DOHH2 (cell line): Measurements from ENCODE around the gene ARID1B.
A peak's percentile ranks its signal among the peaks of the same experiment; 100 is the strongest.

Source experiments
- H3F3A ChIP-seq: fragments of 200-600 bp; sonication (generic), shearing (Covaris generic); 2 replicates; pipeline ENCODE4 v1.6.0; 2016; ENCODE audit warnings: antibody characterized with exemption, mild to moderate bottlenecking; ENCODE audit not compliant: control insufficient read depth, insufficient read depth
- H3K27ac ChIP-seq: fragments of 200-600 bp; sonication (generic); 2 replicates; pipeline ENCODE4 v1.5.1; 2014; ENCODE audit warnings: low read depth, mild to moderate bottlenecking, low read length, moderate library complexity
- H3K27me3 ChIP-seq: fragments of 200-600 bp; sonication (generic); 2 replicates; pipeline ENCODE4 v1.6.1; 2014; ENCODE audit warnings: mild to moderate bottlenecking, low read length, mixed read lengths; ENCODE audit not compliant: control insufficient read depth
- H3K36me3 ChIP-seq: fragments of 200-600 bp; sonication (generic); 2 replicates; pipeline ENCODE4 v1.6.1; 2014; ENCODE audit warnings: mild to moderate bottlenecking, low read length, moderate library complexity, mixed read lengths; ENCODE audit not compliant: control insufficient read depth
- H3K4me1 ChIP-seq: fragments of 200-600 bp; sonication (generic); 2 replicates; pipeline ENCODE4 v1.6.1; 2014; ENCODE audit warnings: mild to moderate bottlenecking, low read length, mixed read lengths; ENCODE audit not compliant: control insufficient read depth
- H3K4me2 ChIP-seq: fragments of 200-600 bp; sonication (generic); 2 replicates; pipeline ENCODE4 v1.6.0; 2014; ENCODE audit warnings: mild to moderate bottlenecking, low read length, moderate library complexity
- H3K4me3 ChIP-seq: fragments of 200-600 bp; sonication (generic); 2 replicates; pipeline ENCODE4 v1.5.1; 2014; ENCODE audit warnings: mild to moderate bottlenecking, low read length, mixed read lengths
- H3K79me2 ChIP-seq: fragments of 200-600 bp; sonication (generic); 2 replicates; pipeline ENCODE4 v1.6.1; 2014; ENCODE audit warnings: mild to moderate bottlenecking, low read length, mixed read lengths; ENCODE audit not compliant: control insufficient read depth
- H3K9me2 ChIP-seq: fragments of 200-600 bp; sonication (generic); replicated peaks from 2 replicates; pipeline ENCODE4 v1.6.1; 2014; ENCODE audit warnings: mild to moderate bottlenecking, low read length, mixed read lengths; ENCODE audit not compliant: control insufficient read depth
- H3K9me3 ChIP-seq: fragments of 200-600 bp; sonication (generic); 2 replicates; pipeline ENCODE4 v1.6.1; 2014; ENCODE audit warnings: antibody characterized with exemption, low read length, mixed read lengths; ENCODE audit not compliant: control insufficient read depth, insufficient read depth
- H4K20me1 ChIP-seq: fragments of 200-600 bp; sonication (generic); 2 replicates; pipeline ENCODE4 v1.6.0; 2014; ENCODE audit warnings: low read depth, mild to moderate bottlenecking, antibody characterized with exemption, low read length, moderate library complexity; ENCODE audit not compliant: control insufficient read depth, insufficient read depth
- CTCF ChIP-seq: fragments of 200-600 bp; sonication (generic); IDR thresholded peaks from one replicate; pipeline ENCODE4 v1.5.1; 2014; ENCODE audit warnings: antibody characterized with exemption, mild to moderate bottlenecking, low read depth, low read length; ENCODE audit not compliant: poor library complexity, severe bottlenecking
- EZH2phosphoT487 ChIP-seq: fragments of 200-600 bp; sonication (generic); IDR thresholded peaks from 2 replicates; pipeline ENCODE4 v1.6.1; 2017; ENCODE audit warnings: borderline replicate concordance, mild to moderate bottlenecking, antibody characterized with exemption, low read length, moderate library complexity, mixed read lengths

Gene ARID1B

GRCh38 chr6:156998794-156999330 is 221.7 kb downstream of the ARID1B start:
- peaks cover 34% of the 10 kb centered on the region for H3K4me1 ChIP-seq
- no peaks in the 10 kb centered on the region for H3K9me3 ChIP-seq
- H4K20me1 ChIP-seq = peaks cover 43% of the 10 kb centered on the region
- no peaks in the 10 kb centered on the region for H3K27me3 ChIP-seq
- no peak overlapping the region for H3K27ac ChIP-seq
- no peak for TF ChIP-seq EZH2phosphoT487
- TF ChIP-seq CTCF = no peak
- H3K4me3 ChIP-seq = no peak overlapping the region
- peaks cover 2% of the 10 kb centered on the region; the same call in 1 of the 2 replicates for H3F3A ChIP-seq
- peaks cover 4% of the 10 kb centered on the region for H3K36me3 ChIP-seq
- no peak overlapping the region for H3K4me2 ChIP-seq
- no peaks in the 10 kb centered on the region for H3K9me2 ChIP-seq
- peaks cover 96% of the 10 kb centered on the region for H3K79me2 ChIP-seq

- H3K4me3 ChIP-seq = no peak overlapping the region
- TF ChIP-seq CTCF (no peak), EZH2phosphoT487 (no peak)
- peaks cover 2% of the 10 kb centered on the region; the same call in 1 of the 2 replicates for H3F3A ChIP-seq
- H3K79me2 ChIP-seq = peaks cover 96% of the 10 kb centered on the region
- no peaks in the 10 kb centered on the region for H3K27me3 ChIP-seq
- H3K36me3 ChIP-seq = peaks cover 4% of the 10 kb centered on the region
- peaks cover 40% of the 10 kb centered on the region for H4K20me1 ChIP-seq
- H3K9me2 ChIP-seq = no peaks in the 10 kb centered on the region
- H3K9me3 ChIP-seq = no peaks in the 10 kb centered on the region
- no peak overlapping the region for H3K4me2 ChIP-seq
- H3K4me1 ChIP-seq = peaks cover 25% of the 10 kb centered on the region
- no peak overlapping the region for H3K27ac ChIP-seq
Measured at GRCh38 chr6:156999762-157000161, 222.6 kb downstream of the ARID1B start.

GRCh38 chr6:157001716-157002115 is 224.5 kb downstream of the ARID1B start:
- Histone ChIP-seq H3K4me1 (peaks cover 28% of the 10 kb centered on the region), H3K79me2 (peaks cover 96% of the 10 kb centered on the region), H3K4me2 (peak overlapping the region; percentile 11; the same call in 1 of the 2 replicates), H3F3A (0 out of 2 replicates have a peak, but pooled peaks cover under 1% of the 10 kb centered on the region), H3K27me3 (no peaks in the 10 kb centered on the region), H3K9me3 (no peaks in the 10 kb centered on the region), H3K27ac (no peak overlapping the region), H4K20me1 (peaks cover 28% of the 10 kb centered on the region), H3K9me2 (no peaks in the 10 kb centered on the region), H3K36me3 (peaks cover 4% of the 10 kb centered on the region), H3K4me3 (no peak overlapping the region)
- TF ChIP-seq CTCF (no peak), EZH2phosphoT487 (no peak)
